ENCODE measurements around the gene TTLL11.
"Not testable (repeated sequence)": the region's sequence is repeated elsewhere in the genome, so short reads cannot be mapped to it uniquely, and the experiment has no call there.

DNA sequence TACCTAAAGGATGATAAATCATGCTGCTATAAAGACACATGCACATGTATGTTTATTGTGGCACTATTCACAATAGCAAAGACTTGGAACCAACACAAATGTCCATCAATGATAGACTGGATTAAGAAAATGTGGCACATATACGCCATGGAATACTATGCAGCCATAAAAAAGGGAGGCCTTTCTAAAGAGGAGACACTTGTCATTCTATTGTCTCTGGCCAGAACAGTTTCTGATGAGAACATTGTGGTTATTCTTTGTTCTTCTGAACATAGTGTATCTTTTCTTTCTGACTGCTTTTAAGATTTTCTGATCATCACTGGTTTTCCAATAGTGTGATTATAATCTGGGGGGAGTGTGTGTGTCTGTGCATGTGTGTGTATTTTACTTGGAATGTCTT, 112.4 kb downstream of the TTLL11 start:
- TF ChIP-seq CTCF (conservative IDR thresholded peaks at IDR 0.05; ENCODE audit: low read depth, low read length); EZH2 (IDR thresholded peaks at IDR 0.05; ENCODE audit: low read length, unreplicated experiment): not testable (repeated sequence)
